Endothelial cell of umbilical vein (primary cell): ENCODE results near the gene PTPRD.

Source experiments
- EZH2 ChIP-seq: IDR thresholded peaks from 2 replicates; pipeline ENCODE4 v1.6.1; 2012; ENCODE audit warnings: borderline replicate concordance, low read depth, mild to moderate bottlenecking, moderate library complexity, low read length, inconsistent platforms; ENCODE audit not compliant: severe bottlenecking
- MAX ChIP-seq: IDR thresholded peaks from 2 replicates; pipeline ENCODE4 v1.6.1; 2011; ENCODE audit not compliant: insufficient read depth, insufficient read length
- POLR2A ChIP-seq: IDR thresholded peaks from 2 replicates; pipeline ENCODE4 v1.6.1; 2012; ENCODE audit warnings: low read depth, mild to moderate bottlenecking, control low read depth, low read length
- TF ChIP-seq, protein P1 (sequence below), 2 donors: IDR thresholded peaks; 1 replicate in 1 of 2; 2 replicates in 1 of 2; pipeline ENCODE4 v1.5.1; 2011; ENCODE audit warnings: low read length in 2 of 2, mild to moderate bottlenecking in 2 of 2, moderate library complexity in 2 of 2, control low read depth in 1 of 2, inconsistent platforms in 1 of 2, low read depth in 1 of 2; ENCODE audit not compliant: insufficient read depth in 1 of 2; ENCODE audit errors: extremely low read depth in 1 of 2

- TF ChIP-seq, protein P1, sequence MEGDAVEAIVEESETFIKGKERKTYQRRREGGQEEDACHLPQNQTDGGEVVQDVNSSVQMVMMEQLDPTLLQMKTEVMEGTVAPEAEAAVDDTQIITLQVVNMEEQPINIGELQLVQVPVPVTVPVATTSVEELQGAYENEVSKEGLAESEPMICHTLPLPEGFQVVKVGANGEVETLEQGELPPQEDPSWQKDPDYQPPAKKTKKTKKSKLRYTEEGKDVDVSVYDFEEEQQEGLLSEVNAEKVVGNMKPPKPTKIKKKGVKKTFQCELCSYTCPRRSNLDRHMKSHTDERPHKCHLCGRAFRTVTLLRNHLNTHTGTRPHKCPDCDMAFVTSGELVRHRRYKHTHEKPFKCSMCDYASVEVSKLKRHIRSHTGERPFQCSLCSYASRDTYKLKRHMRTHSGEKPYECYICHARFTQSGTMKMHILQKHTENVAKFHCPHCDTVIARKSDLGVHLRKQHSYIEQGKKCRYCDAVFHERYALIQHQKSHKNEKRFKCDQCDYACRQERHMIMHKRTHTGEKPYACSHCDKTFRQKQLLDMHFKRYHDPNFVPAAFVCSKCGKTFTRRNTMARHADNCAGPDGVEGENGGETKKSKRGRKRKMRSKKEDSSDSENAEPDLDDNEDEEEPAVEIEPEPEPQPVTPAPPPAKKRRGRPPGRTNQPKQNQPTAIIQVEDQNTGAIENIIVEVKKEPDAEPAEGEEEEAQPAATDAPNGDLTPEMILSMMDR (IDR thresholded peaks at IDR 0.05; ENCODE audit: extremely low read depth in 1 of 2, insufficient read depth in 1 of 2, low read depth in 1 of 2, low read length in 2 of 2), result no peak
- no peak for TF ChIP-seq POLR2A
- TF ChIP-seq MAX, result no peak
- TF ChIP-seq EZH2, result no peak
Measured at GRCh38 chr9:8800196-8800595, 1812.6 kb downstream of the PTPRD start.
